Measurements from ENCODE around the gene ASB14. TPM values are rescaled to one million over a fixed set of nuclear protein-coding genes. Genes with fewer than 3 reads are reported as not detected.

The ASB14 gene
- total RNA-seq, 3 donors from 2014 or later, result not detected

DNA sequence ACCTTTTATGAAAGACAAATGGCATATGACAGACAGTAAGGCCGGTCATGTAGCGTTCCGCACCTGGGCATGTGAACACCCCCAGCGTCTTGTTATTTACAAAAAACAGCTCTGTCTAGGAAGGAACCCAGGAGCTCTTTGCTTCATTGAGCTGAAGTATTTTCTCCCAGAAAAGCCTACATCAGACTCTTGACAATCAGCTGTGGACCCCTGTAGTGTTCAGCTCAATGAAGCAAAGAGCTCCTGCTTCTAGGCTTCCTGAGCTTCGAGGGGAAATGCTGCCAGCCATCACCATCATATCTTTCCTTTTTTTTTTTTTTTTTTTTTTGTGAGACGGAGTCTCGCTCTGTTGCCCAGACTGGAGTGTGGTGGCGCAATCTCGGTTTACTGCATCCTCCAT is 4.1 kb downstream of the ASB14 start:
- Histone ChIP-seq H3K4me1 (no peaks in the 10 kb centered on the region), H3K9me3 (no peaks in the 10 kb centered on the region), H3K27ac (no peak overlapping the region), H3K36me3 (no peaks in the 10 kb centered on the region), H3K4me3 (no peak overlapping the region), H3K27me3 (no peaks in the 10 kb centered on the region)
- intact Hi-C loops (cut with DNase I; ENCODE audit: low total_unique reads), result no loop called here
- TF ChIP-seq CTCF (IDR thresholded peaks at IDR 0.05) (no peak), POLR2A (IDR thresholded peaks at IDR 0.05) (no peak), POLR2AphosphoS5 (IDR thresholded peaks at IDR 0.05) (no peak)
- no peak for DNase-seq (ENCODE audit: low spot score in 2 of 2)

GRCh38 chr3:57287205-57287604 is 5.3 kb downstream of the ASB14 start:
- Histone ChIP-seq H3K4me1 (no peaks in the 10 kb centered on the region), H3K4me3 (no peak overlapping the region), H3K27ac (no peak overlapping the region), H3K36me3 (no peaks in the 10 kb centered on the region), H3K27me3 (no peaks in the 10 kb centered on the region), H3K9me3 (no peaks in the 10 kb centered on the region)
- no peak for TF ChIP-seq CTCF (IDR thresholded peaks at IDR 0.05)
- TF ChIP-seq POLR2AphosphoS5 (IDR thresholded peaks at IDR 0.05), result no peak
- TF ChIP-seq POLR2A (IDR thresholded peaks at IDR 0.05), result no peak
- intact Hi-C loops (cut with DNase I; ENCODE audit: low total_unique reads), result no loop called here
- DNase-seq (ENCODE audit: low spot score in 2 of 2), result no peak

- Histone ChIP-seq H3K9me3 (no peaks in the 10 kb centered on the region), H3K4me3 (no peak overlapping the region), H3K27ac (no peak overlapping the region), H3K4me1 (no peaks in the 10 kb centered on the region), H3K27me3 (no peaks in the 10 kb centered on the region), H3K36me3 (no peaks in the 10 kb centered on the region)
- no peak for TF ChIP-seq CTCF (IDR thresholded peaks at IDR 0.05)
- no peak for DNase-seq (ENCODE audit: low spot score in 2 of 2)
- intact Hi-C loops (cut with DNase I; ENCODE audit: low total_unique reads), result no loop called here
Measured at GRCh38 chr3:57283334-57283733, 9.2 kb downstream of the ASB14 start.

DNA sequence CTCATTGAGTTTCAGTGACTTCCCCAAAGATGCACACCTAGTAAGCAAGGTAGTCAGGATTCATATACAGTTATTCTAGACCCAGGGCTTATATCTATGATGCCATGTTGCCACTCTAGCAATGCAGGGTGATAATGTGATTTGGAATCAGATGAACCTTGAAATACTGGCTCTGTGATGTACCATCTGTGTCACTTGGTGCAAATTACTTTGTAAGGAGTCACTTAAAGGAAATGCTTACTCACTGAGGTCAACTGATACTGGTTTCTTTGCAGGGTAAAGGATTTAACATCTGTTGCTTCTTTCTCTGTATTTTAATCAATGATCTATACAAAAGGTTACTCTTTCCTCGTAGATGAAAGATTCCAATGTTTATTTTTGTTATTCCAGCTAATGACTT is 10.8 kb downstream of the ASB14 start:
- Histone ChIP-seq H3K27me3 (no peaks in the 10 kb centered on the region), H3K4me3 (no peak overlapping the region), H3K36me3 (no peaks in the 10 kb centered on the region), H3K4me1 (no peaks in the 10 kb centered on the region), H3K27ac (no peak overlapping the region), H3K9me3 (no peaks in the 10 kb centered on the region)
- no peak for DNase-seq (ENCODE audit: low spot score in 2 of 2)
- intact Hi-C loops (cut with DNase I; ENCODE audit: low total_unique reads), result no loop called here
- TF ChIP-seq POLR2A (IDR thresholded peaks at IDR 0.05) (no peak), POLR2AphosphoS5 (IDR thresholded peaks at IDR 0.05) (no peak), CTCF (IDR thresholded peaks at IDR 0.05) (no peak)

GRCh38 chr3:57279685-57280084 is 12.8 kb downstream of the ASB14 start:
- H3K4me3 ChIP-seq, result no peak overlapping the region
- no peak overlapping the region for H3K27ac ChIP-seq
- no peaks in the 10 kb centered on the region for H3K4me1 ChIP-seq
- H3K27me3 ChIP-seq, result no peaks in the 10 kb centered on the region
- no peaks in the 10 kb centered on the region for H3K9me3 ChIP-seq
- no peak for DNase-seq (ENCODE audit: low spot score in 2 of 2)
- intact Hi-C loops (cut with DNase I; ENCODE audit: low total_unique reads), result no loop called here
- H3K36me3 ChIP-seq, result no peaks in the 10 kb centered on the region
- no peak for TF ChIP-seq POLR2A (IDR thresholded peaks at IDR 0.05)
- no peak for TF ChIP-seq POLR2AphosphoS5 (IDR thresholded peaks at IDR 0.05)
- TF ChIP-seq CTCF (IDR thresholded peaks at IDR 0.05), result no peak
